Common myeloid progenitor, CD34-positive (primary cell): ENCODE data around the gene ADAMTS17.

Source experiments
- CTCF ChIA-PET: fragments of 350-600 bp; sonication (Branson Sonifier 250); formaldehyde crosslinking; loops from one replicate; lab custom pipeline; 2021; ENCODE audit warnings: antibody characterized with exemption; lab: Charles Lee
- POLR2A ChIA-PET: fragments of 350-600 bp; sonication (Branson Sonifier 250); formaldehyde crosslinking; loops from one replicate; lab custom pipeline; 2021; ENCODE audit warnings: antibody characterized with exemption; lab: Charles Lee
- DNase-seq, 3 donors: peaks; one replicate each; pipeline versions ENCODE4 v3.0.0 to v3.0.0-alpha.2; 2013
- H3K27ac ChIP-seq, 2 experiments: 1 replicate in 1 of 2; 2 replicates in 1 of 2; pipeline ENCODE4 v1.7.0; 2013; ENCODE audit warnings: inconsistent platforms in 2 of 2, low read length in 2 of 2, mild to moderate bottlenecking in 2 of 2, low read depth in 1 of 2, moderate library complexity in 1 of 2; ENCODE audit not compliant: severe bottlenecking in 2 of 2, insufficient read depth in 1 of 2, poor library complexity in 1 of 2
- H3K27me3 ChIP-seq, 5 experiments: replicated peaks in 2 of 5; 1 replicate in 3 of 5; 2 replicates in 2 of 5; pipeline versions ENCODE4 v1.6.1 to v1.7.0; 2013; ENCODE audit warnings: low read length in 4 of 5, mild to moderate bottlenecking in 2 of 5, moderate library complexity in 2 of 5, inconsistent platforms in 1 of 5; ENCODE audit not compliant: insufficient read depth in 5 of 5, control insufficient read depth in 4 of 5
- H3K36me3 ChIP-seq, 4 experiments: 1 replicate in 2 of 4; 2 replicates in 2 of 4; pipeline versions ENCODE4 v1.6.1 to v1.7.0; 2013; ENCODE audit warnings: low read length in 3 of 4, control low read depth in 1 of 4, mild to moderate bottlenecking in 1 of 4; ENCODE audit not compliant: control insufficient read depth in 4 of 4, insufficient read depth in 4 of 4
- H3K4me1 ChIP-seq, 4 experiments: 1 replicate in 3 of 4; 2 replicates in 1 of 4; pipeline versions ENCODE4 v1.6.1 to v1.7.1; 2013; ENCODE audit warnings: low read length in 3 of 4, mild to moderate bottlenecking in 3 of 4, control low read depth in 1 of 4, inconsistent platforms in 1 of 4, moderate library complexity in 1 of 4; ENCODE audit not compliant: control insufficient read depth in 4 of 4, insufficient read depth in 4 of 4; ENCODE audit errors: control extremely low read depth in 1 of 4
- H3K4me3 ChIP-seq, 7 experiments: 1 replicate in 4 of 7; 2 replicates in 3 of 7; pipeline versions ENCODE4 v1.5.1 to v1.7.0; 2013; ENCODE audit warnings: mild to moderate bottlenecking in 7 of 7, low read length in 6 of 7, moderate library complexity in 6 of 7, inconsistent platforms in 2 of 7, low read depth in 2 of 7, control low read depth in 1 of 7; ENCODE audit not compliant: insufficient read depth in 4 of 7, control insufficient read depth in 1 of 7; ENCODE audit errors: extremely low read depth in 1 of 7
- H3K9me3 ChIP-seq, 5 experiments: 1 replicate in 4 of 5; 2 replicates in 1 of 5; pipeline versions ENCODE4 v1.6.1 to v1.7.1; 2013; ENCODE audit warnings: low read length in 4 of 5, mild to moderate bottlenecking in 2 of 5, inconsistent platforms in 1 of 5, low read depth in 1 of 5, moderate library complexity in 1 of 5; ENCODE audit not compliant: control insufficient read depth in 4 of 5, insufficient read depth in 2 of 5; ENCODE audit errors: control extremely low read depth in 1 of 5
- WGBS: methylation state at CpG from one replicate; pipeline ENCODE4 v1.1.5; 2013; ENCODE audit not compliant: insufficient coverage; 5-methylcytosine and 5-hydroxymethylcytosine counted together

ADAMTS17 gene

DNA sequence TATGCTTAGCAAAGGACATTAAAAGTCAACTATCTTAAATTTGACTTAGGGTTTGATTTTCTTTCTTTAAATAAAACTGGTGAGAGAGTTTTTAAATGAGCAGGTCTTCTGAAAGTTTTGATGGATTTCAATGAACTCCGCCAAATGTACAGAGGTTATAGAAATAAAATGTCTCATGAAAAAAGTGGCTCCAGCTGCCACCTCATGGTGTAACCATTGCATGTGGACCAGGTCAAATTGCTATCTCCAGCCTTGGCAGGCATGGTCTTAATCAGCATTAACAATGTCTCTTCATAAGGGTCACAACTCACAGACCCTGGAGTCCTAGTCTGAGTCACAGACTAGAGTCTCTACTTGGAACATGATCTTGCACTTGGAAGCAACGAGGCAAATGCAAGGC lies 182.3 kb downstream of the ADAMTS17 start:
- no peaks in the 10 kb centered on the region for H3K27me3 ChIP-seq
- H3K36me3 ChIP-seq, result no peaks in the 10 kb centered on the region
- H3K4me1 ChIP-seq, result no peaks in the 10 kb centered on the region
- no peak for DNase-seq
- no peak overlapping the region for H3K27ac ChIP-seq
- H3K9me3 ChIP-seq, result no peaks in the 10 kb centered on the region
- no peak overlapping the region for H3K4me3 ChIP-seq
- ChIA-PET CTCF (no interaction called here), POLR2A (no interaction called here)
- WGBS, result 95% methylated on average over 2 of the region's 2 CpGs

DNA sequence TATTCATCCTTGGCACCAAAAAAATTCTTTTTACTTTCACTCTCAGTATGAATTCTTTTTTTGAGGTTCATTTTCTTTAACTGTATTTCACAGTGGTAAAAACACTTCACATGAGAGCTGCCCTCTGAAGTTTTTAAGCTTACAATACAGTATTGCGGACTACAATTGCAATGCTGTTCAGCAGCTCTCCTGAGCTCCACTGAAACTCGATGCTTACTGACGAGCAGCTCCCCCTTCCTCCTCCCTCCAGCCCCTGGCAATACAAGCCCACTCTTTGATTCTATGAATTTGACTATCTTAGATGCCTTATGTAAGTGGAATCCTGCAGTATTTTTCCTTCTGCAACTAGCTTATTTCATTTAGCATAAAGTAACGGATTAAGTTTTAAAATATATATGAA lies 183.4 kb downstream of the ADAMTS17 start:
- no peaks in the 10 kb centered on the region for H3K9me3 ChIP-seq
- CTCF ChIA-PET, result no interaction called here
- no peak for DNase-seq
- H3K36me3 ChIP-seq, result no peaks in the 10 kb centered on the region
- H3K4me3 ChIP-seq, result no peak overlapping the region
- 63% methylated on average over 2 of the region's 4 CpGs for WGBS
- H3K4me1 ChIP-seq, result no peaks in the 10 kb centered on the region
- H3K27me3 ChIP-seq, result no peaks in the 10 kb centered on the region
- POLR2A ChIA-PET, result no interaction called here
- H3K27ac ChIP-seq, result no peak overlapping the region

DNA sequence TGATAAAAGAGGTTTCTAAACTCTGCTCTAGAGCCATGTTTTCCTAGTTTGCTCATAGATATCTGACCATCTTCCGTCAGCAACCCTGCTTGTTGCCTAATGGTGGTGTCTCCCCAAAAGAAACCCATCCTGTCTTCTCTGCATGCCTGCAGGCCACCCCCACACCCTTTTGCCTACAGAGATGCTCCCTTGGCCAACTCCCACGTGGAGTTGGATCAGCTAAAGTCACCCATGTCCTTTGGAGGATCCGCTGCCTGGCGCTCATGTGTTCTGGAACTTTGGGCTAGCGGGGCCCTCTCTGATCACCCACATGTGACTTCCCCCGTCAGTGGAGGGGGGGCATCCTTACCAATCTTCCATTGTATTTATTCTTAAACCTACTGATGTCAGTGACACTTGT lies 185.6 kb downstream of the ADAMTS17 start:
- DNase-seq, result no peak
- WGBS, result 85% methylated on average over 6 of the region's 6 CpGs
- no peaks in the 10 kb centered on the region for H3K27me3 ChIP-seq
- no peaks in the 10 kb centered on the region for H3K9me3 ChIP-seq
- CTCF ChIA-PET, result no interaction called here
- H3K4me1 ChIP-seq, result no peaks in the 10 kb centered on the region
- no peak overlapping the region for H3K4me3 ChIP-seq
- H3K27ac ChIP-seq, result no peak overlapping the region
- H3K36me3 ChIP-seq, result no peaks in the 10 kb centered on the region
- POLR2A ChIA-PET, result no interaction called here

DNA sequence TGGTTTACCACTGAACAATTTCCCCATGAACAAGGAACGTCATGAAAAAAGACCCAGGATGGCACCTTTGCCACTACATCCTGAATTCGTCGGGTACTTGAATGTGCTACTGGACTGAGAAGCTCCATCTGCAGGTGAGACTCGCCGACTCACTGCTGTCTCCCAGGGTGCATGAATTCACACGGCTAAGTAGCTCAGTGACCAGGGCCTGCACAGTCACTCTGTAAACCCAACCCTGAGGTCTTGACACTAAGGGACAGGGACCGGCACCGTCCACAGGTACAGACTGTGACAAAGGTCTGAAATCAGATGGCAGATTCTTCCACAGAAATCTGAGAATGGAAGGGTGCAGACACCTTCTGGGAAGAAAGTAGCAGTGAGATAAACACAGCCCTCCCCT lies 187.4 kb downstream of the ADAMTS17 start:
- no peaks in the 10 kb centered on the region for H3K9me3 ChIP-seq
- no peaks in the 10 kb centered on the region for H3K36me3 ChIP-seq
- ChIA-PET CTCF (interaction anchor here (0.6 kb wide), 1 partner anchor 669 kb away, joined by 3 read pairs; no protein-coding TSS in a partner anchor), POLR2A (no interaction called here)
- H3K4me1 ChIP-seq, result no peaks in the 10 kb centered on the region
- DNase-seq, result no peak
- H3K27me3 ChIP-seq, result no peaks in the 10 kb centered on the region
- no peak overlapping the region for H3K4me3 ChIP-seq
- no peak overlapping the region for H3K27ac ChIP-seq
- WGBS, result 72% methylated on average over 7 of the region's 8 CpGs

DNA sequence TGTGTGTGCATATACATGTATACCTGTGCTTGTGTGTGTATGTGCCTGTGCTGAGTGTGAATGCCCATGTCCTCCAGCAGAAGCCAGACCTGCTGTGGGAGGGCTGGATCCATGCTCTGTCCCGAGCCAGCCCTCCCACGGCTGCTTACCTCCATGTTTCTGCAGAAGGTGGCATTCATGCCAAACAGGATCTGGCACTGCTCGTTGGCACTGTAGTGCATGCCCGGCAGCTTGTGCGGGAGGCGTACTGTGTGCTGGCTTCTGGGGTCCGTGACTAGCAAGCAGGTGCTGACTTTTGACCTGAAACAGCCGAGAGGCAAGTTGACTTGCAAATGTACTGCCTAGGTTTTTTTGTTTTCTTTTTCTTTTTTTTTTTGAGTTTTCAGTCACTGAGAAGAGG lies 189.3 kb downstream of the ADAMTS17 start:
- Histone ChIP-seq H3K27ac (no peak overlapping the region), H3K4me3 (no peak overlapping the region), H3K27me3 (no peaks in the 10 kb centered on the region), H3K36me3 (no peaks in the 10 kb centered on the region), H3K9me3 (peaks cover 0 to 16% (median 6%) of the 10 kb centered on the region in 5 experiments), H3K4me1 (no peaks in the 10 kb centered on the region)
- 92% methylated on average over 8 of the region's 8 CpGs for WGBS
- CTCF ChIA-PET, result no interaction called here
- POLR2A ChIA-PET, result no interaction called here
- no peak for DNase-seq

DNA sequence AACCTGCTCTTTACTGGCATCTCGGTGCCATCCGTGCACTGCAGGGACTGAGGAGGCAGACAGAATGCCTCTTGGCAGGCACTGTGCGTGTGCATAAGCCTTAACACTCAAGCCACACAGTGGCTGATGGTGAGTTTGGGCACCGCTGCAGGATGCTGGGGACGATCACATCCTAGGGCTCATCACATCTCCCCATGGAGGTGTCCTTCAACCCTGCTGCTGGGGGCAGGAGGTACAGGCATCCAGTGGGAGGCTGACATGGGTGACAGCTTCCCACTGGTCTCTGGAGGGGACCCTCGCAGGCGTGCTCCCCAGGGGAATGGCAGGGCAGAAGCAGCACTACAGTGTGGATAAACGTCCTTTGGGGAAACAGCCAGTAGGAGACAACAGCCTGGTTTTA lies 190.9 kb downstream of the ADAMTS17 start:
- no peaks in the 10 kb centered on the region for H3K4me1 ChIP-seq
- DNase-seq, result no peak
- no peak overlapping the region for H3K27ac ChIP-seq
- H3K36me3 ChIP-seq, result no peaks in the 10 kb centered on the region
- 87% methylated on average over 8 of the region's 8 CpGs for WGBS
- POLR2A ChIA-PET, result no interaction called here
- peaks cover 0 to 20% (median 7%) of the 10 kb centered on the region in 5 experiments for H3K9me3 ChIP-seq
- H3K27me3 ChIP-seq, result no peaks in the 10 kb centered on the region
- CTCF ChIA-PET, result no interaction called here
- no peak overlapping the region for H3K4me3 ChIP-seq

DNA sequence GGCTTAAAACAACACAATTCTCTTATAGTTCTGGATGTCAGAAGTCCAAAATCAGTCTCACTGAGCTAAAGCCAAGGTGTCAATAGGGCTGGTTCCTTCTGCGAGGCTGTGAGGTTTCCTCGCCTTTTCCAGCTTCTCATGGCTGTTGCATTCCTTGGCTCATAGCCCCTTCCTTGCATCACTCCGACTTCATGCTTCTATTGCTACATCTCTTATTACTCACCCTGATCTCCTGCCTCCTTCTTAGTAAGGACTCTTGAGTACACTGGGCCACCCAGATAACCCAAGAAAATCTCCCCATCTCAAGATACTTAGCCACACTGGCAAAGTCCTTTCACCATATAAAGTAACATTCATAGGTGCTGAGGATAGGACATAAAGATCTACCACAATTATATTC lies 193.9 kb downstream of the ADAMTS17 start:
- Histone ChIP-seq H3K36me3 (no peaks in the 10 kb centered on the region), H3K4me1 (no peaks in the 10 kb centered on the region), H3K27ac (no peak overlapping the region), H3K9me3 (peaks cover 0 to 20% (median 7%) of the 10 kb centered on the region in 5 experiments), H3K4me3 (no peak overlapping the region), H3K27me3 (no peaks in the 10 kb centered on the region)
- DNase-seq, result no peak
- 96% methylated on average over 3 of the region's 3 CpGs for WGBS
- POLR2A ChIA-PET, result no interaction called here
- CTCF ChIA-PET, result no interaction called here
